ENCODE data around the gene DNM2.
"Not testable (repeated sequence)": the region's sequence is repeated elsewhere in the genome, so short reads cannot be mapped to it uniquely, and the experiment has no call there.

The DNM2 gene

GRCh38 chr19:10846500-10847202 is 128.8 kb downstream of the DNM2 start:
- DNase-seq, result no peak

- DNase-seq, result no peak
These were observed 130.5 kb downstream of the DNM2 start, which contains the start of gene C19orf38 for GRCh38 chr19:10848230-10848856. Gene C19orf38, plus strand, starts transcription at chr19:10848415. Its CDS starts 94 bp downstream, at chr19:10848509.

GRCh38 chr19:10850631-10851030 is 132.8 kb downstream of the DNM2 start:
- no peak for DNase-seq

GRCh38 chr19:10852098-10852800 is 134.4 kb downstream of the DNM2 start:
- DNase-seq, result no peak

- DNase-seq, result no peak
These were observed 135.1 kb downstream of the DNM2 start for GRCh38 chr19:10852941-10853340.

GRCh38 chr19:10854350-10855089 is 136.6 kb downstream of the DNM2 start:
- DNase-seq, result no peak

DNA sequence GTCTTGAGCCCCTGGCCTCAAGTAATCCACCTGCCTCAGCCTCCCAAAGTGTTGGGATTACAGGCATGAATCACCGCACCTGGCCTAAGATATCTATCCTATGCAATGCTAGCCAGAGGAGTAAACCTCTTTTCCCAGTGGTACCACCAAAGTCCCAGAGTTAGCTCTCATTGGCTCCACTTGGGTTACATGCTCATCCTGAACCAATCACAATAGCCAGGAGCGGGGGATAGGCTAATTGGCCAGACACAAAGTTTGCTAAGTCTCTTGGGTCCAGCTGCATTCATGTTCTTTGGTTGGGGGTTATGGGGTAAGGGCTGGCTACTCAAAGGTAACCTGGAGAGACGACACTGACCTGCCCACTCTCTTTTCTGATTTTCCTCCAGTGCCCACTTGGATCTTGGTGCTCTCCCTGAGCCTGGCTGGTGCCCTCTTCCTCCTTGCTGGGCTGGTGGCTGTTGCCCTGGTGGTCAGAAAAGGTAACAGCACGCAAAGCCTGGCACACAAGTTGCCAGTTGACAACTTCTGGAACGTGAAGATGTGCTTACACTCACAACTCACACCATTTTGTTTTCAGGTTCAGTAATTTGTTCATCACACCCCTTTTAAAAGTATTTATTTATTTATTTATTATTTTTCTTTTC is 138.1 kb downstream of the DNM2 start:
- DNase-seq, result no peak

- not testable (repeated sequence) for DNase-seq
These were observed 139.0 kb downstream of the DNM2 start for GRCh38 chr19:10856899-10857298.

DNA sequence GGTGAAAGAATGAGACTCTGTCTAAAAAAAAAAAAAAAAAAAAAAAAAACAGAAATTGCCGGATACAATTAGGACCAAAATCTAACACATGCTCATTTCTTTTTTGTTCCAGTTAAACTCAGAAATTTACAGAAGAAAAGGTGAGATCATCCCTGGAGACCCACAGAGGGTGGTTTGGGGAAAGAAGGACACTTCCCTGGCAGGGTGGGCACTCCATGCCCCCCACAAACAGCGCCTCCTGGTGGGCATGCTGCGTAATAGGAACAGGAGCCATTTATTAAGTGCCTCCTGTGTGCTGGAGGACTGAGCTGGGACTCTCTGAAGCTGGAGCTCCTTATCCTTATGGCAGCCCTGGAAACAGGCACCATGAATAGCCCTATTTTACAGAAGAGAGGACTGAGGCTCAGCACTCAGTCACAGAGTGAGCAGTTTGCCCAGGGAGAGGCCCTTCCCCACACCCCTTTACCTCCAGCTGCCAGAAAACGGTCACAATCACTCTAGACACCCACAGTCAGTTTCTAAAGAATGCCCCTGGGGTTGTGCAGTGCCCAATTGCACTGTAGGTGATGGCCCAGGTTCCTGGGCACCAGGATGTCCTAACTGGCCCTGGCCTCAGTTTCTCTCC is 140.4 kb downstream of the DNM2 start:
- DNase-seq, result no peak

- no peak for DNase-seq
These were observed 143.3 kb downstream of the DNM2 start for GRCh38 chr19:10861103-10861651.

GRCh38 chr19:10862561-10863106 is 144.8 kb downstream of the DNM2 start:
- DNase-seq, result no peak

DNA sequence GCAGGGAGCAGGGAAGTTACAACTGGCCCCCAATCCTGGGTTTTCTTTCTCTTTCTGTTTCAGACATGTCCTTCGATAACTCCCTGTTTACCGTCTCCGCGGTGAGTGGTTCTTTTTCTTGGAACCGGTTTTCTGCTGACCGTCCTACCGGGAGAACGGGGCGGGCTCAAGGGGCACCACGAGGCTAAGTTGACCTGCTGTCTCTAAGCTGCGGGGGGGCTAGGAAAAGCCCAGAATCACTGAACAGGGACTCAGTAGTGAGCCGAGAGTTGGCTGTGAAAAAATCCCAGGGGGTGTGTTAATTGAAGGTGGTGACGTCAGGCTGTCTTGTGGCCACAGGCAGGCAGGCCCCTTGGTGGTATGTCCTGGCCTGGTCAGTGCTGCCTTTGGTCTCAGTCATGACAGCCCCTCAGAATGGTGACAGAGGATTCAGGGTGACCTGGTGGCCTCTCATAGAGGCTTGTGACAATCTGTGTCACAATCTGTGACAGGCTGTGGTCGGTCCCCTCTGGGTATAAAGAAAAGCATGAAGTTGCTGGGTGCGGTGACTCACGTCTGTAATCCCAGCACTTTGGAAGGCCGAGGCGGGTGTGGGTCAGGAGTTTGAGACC is 145.3 kb downstream of the DNM2 start:
- DNase-seq, result no peak

- no peak for DNase-seq
These were observed 146.6 kb downstream of the DNM2 start for GRCh38 chr19:10864538-10864899.

GRCh38 chr19:10866495-10866894 is 148.6 kb downstream of the DNM2 start:
- DNase-seq, result no peak

GRCh38 chr19:10868872-10869547 is 151.1 kb downstream of the DNM2 start:
- DNase-seq, result no peak

DNA sequence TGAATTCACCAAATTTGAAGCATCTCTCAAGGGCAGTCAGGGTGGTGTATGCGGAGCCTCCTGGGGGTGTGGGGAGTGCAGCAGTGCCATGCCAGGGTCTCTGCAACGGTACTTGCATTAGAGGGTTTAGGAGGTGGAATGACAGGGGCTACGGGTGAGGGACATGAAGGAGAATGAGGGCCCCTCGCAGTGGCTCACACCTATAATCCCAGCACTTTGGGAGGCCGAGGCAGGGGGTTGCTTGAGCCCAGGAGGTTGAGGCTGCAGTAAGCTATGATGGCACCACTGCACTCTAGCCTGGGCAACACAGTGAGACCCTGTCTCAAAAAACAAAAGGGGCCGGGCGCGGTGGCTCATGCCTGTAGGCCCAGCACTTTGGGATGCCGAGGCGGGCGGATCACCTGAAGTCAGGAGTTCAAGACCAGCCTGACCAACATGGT is 152.0 kb downstream of the DNM2 start:
- DNase-seq, result not testable (repeated sequence)

DNA sequence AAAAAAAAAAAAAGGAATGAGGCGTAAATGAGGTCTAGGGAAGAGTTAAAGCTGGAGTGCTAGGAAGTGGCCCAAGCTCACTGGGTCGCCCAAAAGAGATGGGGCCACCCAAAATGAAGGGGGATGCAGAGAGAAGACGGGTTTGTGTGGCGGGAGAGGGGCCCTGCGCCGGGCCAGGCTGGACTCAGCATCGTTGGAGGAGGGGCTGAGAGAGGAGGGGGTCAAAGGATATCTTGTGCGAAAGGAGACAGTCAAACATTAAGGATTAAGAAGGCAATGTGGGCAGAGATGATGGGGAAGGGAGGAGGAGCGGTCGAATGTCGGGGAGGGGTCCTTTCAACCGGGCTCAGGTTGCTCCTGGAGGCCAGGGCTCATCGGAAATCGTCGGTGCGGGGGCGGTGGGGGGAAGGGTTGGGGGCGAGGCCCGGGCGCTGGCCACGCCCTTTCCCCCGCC is 152.6 kb downstream of the DNM2 start:
- no peak for DNase-seq

DNA sequence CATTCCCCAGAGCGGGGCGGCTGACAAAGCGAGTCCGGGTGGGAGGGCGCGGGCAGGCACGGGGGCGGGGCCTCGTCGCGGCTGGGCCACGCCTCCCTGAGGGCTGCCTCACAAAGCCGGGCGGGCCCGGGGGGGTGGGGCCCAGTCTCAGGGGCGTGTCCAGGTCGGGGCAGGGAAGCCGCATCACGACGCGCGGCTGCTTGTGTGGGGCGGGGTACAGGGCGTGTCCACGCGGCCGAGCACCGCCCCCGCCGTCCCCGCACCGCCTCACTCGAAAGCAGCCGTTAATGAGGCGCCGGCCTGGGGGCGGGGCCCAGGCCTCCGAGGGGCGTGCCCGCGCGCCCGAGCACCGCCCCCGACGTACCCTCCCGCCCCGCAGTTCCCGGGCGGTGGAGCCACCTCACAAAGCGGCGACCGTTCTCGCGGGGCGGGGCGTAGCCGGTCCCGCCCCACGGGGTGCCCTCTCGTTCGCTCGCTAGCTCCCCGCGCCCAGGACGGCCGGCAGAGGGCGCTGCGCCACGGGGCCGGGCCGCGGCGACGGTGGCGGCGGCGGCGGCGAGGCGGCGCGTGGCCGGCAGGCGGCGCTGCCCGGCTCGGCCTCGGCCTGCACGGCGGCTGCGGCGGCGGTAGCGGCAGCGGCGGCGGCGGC is 153.2 kb downstream of the DNM2 start, which contains the start of gene CARM1:
Gene CARM1, plus strand, starts transcription at position 599 of the 649 bp plus-strand sequence. CDS start 150 bp downstream, outside the sequence.
- DNase-seq, result peak; percentile 81

- DNase-seq, result no peak
These were observed 154.0 kb downstream of the DNM2 start for GRCh38 chr19:10871711-10872545.

Measured in cortex of kidney (tissue), 1 donor.